ENCODE data around the gene WNT8A. TPM values are rescaled to one million over a fixed set of nuclear protein-coding genes. Genes with fewer than 3 reads are reported as not detected.

WNT8A gene
- total and polyA plus RNA-seq, 2 of the 13 experiments (the other 11 are each of a cell fraction or from before 2014, with no cell fraction given): not detected

- DNase-seq (ENCODE audit: low spot score): no peak
- Histone ChIP-seq H3K9me3 (ENCODE audit: low read length) (no peaks in the 10 kb centered on the region), H3K27ac (ENCODE audit: extremely low read length, insufficient read depth, low read length) (no peak within 1 kb of the TSS), H3K4me1 (ENCODE audit: insufficient read depth, low read length) (no peaks in the 10 kb centered on the region), H3K4me2 (ENCODE audit: low read depth, low read length) (peak within 1 kb of the TSS; percentile 51), H4K20me1 (ENCODE audit: insufficient read depth, low read length) (no peaks in the 10 kb centered on the region), H3K4me3 (replicated peaks in 1 of 3; ENCODE audit: insufficient read depth in 1 of 3, low read depth in 2 of 3, low read length in 3 of 3) (no peak within 1 kb of the TSS), H3K79me2 (ENCODE audit: insufficient read depth, low read length) (no peaks in the 10 kb centered on the region), H3K36me3 (replicated peaks in 1 of 2; ENCODE audit: control insufficient read depth in 1 of 2, insufficient read depth in 2 of 2, low read length in 2 of 2) (no peaks in the 10 kb centered on the region), H3K9ac (ENCODE audit: insufficient read depth, low read depth, low read length) (no peak within 1 kb of the TSS), H3K27me3 (ENCODE audit: control insufficient read depth in 1 of 2, insufficient read depth in 2 of 2, low read length in 2 of 2) (no peaks in the 10 kb centered on the region), H2AFZ (ENCODE audit: low read length) (no peak within 1 kb of the TSS)
- WGBS (ENCODE audit: low lambda C conversion rate): 30% methylated on average over 13 of the region's 31 CpGs
- ChIA-PET POLR2A (no interaction called here), CTCF (ENCODE audit: low intra/inter-chr PET ratio, low total read pairs) (no interaction called here)
- TF ChIP-seq RFX3 (CRISPR knock-in tag; IDR thresholded peaks at IDR 0.05): peak; percentile 60
- no peak for TF ChIP-seq TBX2 (CRISPR knock-in tag; IDR thresholded peaks at IDR 0.05; ENCODE audit: borderline replicate concordance)
- intact Hi-C loops (cut with micrococcal nuclease; ENCODE audit: unreplicated experiment) (no loop called here), in situ Hi-C loops (cut with HindIII; ENCODE audit: extremely low pct_ligation_motif_present, low pct_unique_long_range_greater_than_20kb) (no loop called here)
- BruUV-seq (replicated peaks): no TSS peak
- no peak for FAIRE-seq
- peak; percentile 46 for ATAC-seq
Observed at GRCh38 chr5:138138949-138139780, 55.3 kb downstream of the WNT8A start, which contains the start of gene NME5. TSS of gene NME5 (minus strand) at chr5:138139428. CDS start at chr5:138138780, 648 bp downstream.

DNA sequence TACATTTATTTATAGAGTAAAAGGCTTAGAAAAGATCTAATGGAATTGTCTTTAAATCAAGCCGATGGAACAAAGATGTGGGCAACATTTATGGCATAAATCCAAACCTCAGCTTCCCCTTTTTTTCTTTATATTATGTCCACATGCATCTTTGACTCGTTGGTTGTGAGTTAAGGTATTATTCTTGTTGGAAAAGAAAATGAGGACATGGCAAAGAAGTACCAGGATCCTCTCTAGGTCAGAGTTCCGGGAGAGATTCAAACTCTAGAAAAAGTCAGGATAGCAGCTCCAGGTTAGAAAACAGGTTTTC is 55.9 kb downstream of the WNT8A start:
- Histone ChIP-seq H3K4me2 (ENCODE audit: low read depth, low read length) (no peak overlapping the region), H3K27ac (ENCODE audit: extremely low read length, insufficient read depth, low read length) (no peak overlapping the region), H3K4me1 (ENCODE audit: insufficient read depth, low read length) (no peaks in the 10 kb centered on the region), H3K9me3 (ENCODE audit: low read length) (no peaks in the 10 kb centered on the region), H3K4me3 (replicated peaks in 1 of 3; ENCODE audit: insufficient read depth in 1 of 3, low read depth in 2 of 3, low read length in 3 of 3) (no peak overlapping the region), H3K36me3 (replicated peaks in 1 of 2; ENCODE audit: control insufficient read depth in 1 of 2, insufficient read depth in 2 of 2, low read length in 2 of 2) (no peaks in the 10 kb centered on the region), H3K79me2 (ENCODE audit: insufficient read depth, low read length) (no peaks in the 10 kb centered on the region), H2AFZ (ENCODE audit: low read length) (no peak overlapping the region), H3K9ac (ENCODE audit: insufficient read depth, low read depth, low read length) (no peak overlapping the region), H4K20me1 (ENCODE audit: insufficient read depth, low read length) (no peaks in the 10 kb centered on the region), H3K27me3 (ENCODE audit: control insufficient read depth in 1 of 2, insufficient read depth in 2 of 2, low read length in 2 of 2) (no peaks in the 10 kb centered on the region)
- 63% methylated on average over 3 of the region's 3 CpGs for WGBS (ENCODE audit: low lambda C conversion rate)
- FAIRE-seq: no peak
- TF ChIP-seq RCOR2 (CRISPR knock-in tag; IDR thresholded peaks at IDR 0.05) (no peak), SAFB2 (CRISPR knock-in tag; IDR thresholded peaks at IDR 0.05; ENCODE audit: borderline replicate concordance, low read depth) (no peak), KDM6A (CRISPR knock-in tag; IDR thresholded peaks at IDR 0.05; ENCODE audit: low read depth) (no peak), TAF1 (CRISPR knock-in tag; IDR thresholded peaks at IDR 0.05) (no peak)
- POLR2A ChIA-PET: no interaction called here
- in situ Hi-C loops (cut with HindIII; ENCODE audit: extremely low pct_ligation_motif_present, low pct_unique_long_range_greater_than_20kb): no loop called here
- CTCF ChIA-PET (ENCODE audit: low intra/inter-chr PET ratio, low total read pairs): no interaction called here
- no peak for DNase-seq (ENCODE audit: low spot score)
- ATAC-seq: no peak
- no TSS peak for BruUV-seq (replicated peaks)
- intact Hi-C loops (cut with micrococcal nuclease; ENCODE audit: unreplicated experiment): no loop called here
